ENCODE data around the gene ALKBH3. TPM values are rescaled to one million over a fixed set of nuclear protein-coding genes. Genes with fewer than 3 reads are reported as not detected.

ALKBH3 gene
- total RNA-seq, 4 donors from 2014 or later: 25.4 to 39.6 (median 34.9) TPM

DNA sequence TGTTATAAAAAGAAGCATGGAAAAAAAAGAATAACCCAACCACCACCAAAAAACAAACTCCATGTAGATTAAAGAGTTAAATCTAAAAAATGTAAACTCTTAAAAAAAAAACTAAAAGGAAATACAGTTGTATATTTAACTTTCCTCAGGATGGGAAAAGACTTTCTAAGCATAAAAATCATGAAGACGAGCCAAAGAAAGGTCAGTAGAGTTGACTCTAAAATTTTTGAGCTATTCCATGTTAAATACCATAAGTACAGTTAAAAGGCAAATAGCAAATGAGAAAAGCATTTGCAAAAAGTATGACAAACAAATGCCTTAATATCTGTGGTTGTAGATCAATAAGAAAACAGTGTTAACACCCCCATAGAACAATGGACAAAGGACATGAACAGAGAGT, 33.8 kb downstream of the ALKBH3 start:
- TF ChIP-seq, protein P1, sequence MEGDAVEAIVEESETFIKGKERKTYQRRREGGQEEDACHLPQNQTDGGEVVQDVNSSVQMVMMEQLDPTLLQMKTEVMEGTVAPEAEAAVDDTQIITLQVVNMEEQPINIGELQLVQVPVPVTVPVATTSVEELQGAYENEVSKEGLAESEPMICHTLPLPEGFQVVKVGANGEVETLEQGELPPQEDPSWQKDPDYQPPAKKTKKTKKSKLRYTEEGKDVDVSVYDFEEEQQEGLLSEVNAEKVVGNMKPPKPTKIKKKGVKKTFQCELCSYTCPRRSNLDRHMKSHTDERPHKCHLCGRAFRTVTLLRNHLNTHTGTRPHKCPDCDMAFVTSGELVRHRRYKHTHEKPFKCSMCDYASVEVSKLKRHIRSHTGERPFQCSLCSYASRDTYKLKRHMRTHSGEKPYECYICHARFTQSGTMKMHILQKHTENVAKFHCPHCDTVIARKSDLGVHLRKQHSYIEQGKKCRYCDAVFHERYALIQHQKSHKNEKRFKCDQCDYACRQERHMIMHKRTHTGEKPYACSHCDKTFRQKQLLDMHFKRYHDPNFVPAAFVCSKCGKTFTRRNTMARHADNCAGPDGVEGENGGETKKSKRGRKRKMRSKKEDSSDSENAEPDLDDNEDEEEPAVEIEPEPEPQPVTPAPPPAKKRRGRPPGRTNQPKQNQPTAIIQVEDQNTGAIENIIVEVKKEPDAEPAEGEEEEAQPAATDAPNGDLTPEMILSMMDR (IDR thresholded peaks at IDR 0.05; ENCODE audit: low read depth): no peak

DNA sequence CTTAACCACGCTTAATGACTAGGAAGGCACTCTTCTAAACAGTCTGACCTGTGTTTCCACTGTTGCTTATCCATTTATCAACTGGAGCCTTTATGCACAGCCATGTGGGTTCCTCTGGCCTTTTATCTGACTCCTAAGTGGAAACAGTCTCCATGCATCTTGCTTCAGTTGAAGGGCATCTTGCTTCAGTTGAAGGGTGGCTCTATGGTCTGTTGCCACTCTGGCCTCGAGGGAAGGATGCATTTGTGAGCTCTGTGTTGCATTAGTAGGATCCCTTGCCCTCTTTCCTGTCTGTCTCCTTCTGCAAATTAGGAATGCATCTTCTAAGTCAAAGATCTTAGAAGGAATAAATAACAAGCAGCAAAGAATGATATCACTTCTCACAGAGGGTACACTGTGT, 36.0 kb downstream of the ALKBH3 start:
- TF ChIP-seq, protein P1 (IDR thresholded peaks at IDR 0.05; ENCODE audit: low read depth): no peak

DNA sequence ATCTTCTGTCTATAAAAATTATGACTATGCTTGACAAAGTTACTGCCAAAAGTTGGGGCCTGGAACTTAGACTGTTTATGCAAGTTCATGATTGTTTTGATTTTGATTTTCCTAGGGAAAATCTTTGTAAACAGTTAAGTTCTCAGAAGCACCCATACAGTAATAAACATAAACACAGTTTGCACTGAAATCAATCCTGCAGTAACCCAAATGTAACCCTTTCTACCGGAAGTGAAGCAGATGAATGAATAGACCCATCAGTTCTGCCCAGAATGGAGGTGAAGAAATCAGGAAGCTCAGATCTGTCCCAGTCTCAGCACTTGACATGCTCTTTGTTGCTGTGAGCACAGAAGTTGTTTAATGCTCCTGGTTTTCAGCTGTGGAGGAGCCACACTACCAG, 37.2 kb downstream of the ALKBH3 start:
- TF ChIP-seq, protein P1 (IDR thresholded peaks at IDR 0.05; ENCODE audit: low read depth): no peak

DNA sequence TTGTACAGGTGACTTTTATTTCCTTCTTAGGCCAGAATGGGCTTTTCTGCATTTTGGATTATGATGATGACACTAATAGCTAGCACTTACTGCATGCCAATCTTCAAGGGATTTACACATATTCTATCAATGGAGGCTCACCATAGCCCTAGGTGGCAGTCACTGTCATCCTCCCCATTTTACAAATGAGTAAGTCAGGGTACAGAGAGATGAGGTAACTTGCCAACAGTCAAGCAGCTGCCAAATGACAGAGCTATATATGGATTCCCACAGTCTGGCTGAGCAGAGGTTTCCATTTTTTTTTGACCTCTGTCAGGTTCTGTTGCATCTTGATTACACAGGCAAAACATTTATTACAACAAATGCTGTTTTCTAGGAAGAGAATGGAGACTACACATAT, 38.0 kb downstream of the ALKBH3 start:
- TF ChIP-seq, protein P1 (IDR thresholded peaks at IDR 0.05; ENCODE audit: low read depth): no peak

DNA sequence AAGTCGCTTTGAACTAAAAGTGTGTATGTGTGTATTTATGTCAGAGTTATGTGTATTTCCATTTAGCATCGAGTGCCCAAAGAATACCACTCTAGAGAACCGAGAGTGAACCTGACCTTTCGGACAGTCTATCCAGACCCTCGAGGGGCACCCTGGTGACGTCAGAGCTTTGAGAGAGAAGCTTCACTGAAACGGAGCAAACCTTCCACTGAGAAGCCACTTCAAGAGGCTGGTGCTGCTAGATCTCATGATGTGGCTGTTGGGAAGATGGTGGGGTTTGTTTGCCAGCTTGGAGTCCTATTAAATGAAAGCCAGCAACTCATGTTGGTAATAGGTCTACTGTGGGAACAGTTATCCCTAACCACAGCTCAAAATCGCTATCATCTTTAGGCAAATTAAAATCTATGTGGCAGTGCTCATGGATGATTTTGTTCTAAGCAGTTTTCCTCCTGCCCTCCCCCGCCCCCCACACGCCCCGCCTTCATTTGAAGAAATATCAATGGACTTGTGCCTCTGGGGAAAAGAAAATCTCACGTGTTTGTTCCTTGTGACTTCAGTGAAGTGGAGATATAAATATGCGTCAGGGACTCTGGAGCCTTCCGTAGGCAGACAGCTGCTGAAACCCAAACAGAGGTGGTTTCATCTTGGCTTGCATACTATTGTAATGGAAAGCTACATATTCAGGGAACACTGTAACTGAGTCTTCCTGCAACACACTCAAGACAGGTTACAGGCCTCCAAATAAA, 39.4 kb downstream of the ALKBH3 start:
- TF ChIP-seq, protein P1 (IDR thresholded peaks at IDR 0.05; ENCODE audit: low read depth): no peak

DNA sequence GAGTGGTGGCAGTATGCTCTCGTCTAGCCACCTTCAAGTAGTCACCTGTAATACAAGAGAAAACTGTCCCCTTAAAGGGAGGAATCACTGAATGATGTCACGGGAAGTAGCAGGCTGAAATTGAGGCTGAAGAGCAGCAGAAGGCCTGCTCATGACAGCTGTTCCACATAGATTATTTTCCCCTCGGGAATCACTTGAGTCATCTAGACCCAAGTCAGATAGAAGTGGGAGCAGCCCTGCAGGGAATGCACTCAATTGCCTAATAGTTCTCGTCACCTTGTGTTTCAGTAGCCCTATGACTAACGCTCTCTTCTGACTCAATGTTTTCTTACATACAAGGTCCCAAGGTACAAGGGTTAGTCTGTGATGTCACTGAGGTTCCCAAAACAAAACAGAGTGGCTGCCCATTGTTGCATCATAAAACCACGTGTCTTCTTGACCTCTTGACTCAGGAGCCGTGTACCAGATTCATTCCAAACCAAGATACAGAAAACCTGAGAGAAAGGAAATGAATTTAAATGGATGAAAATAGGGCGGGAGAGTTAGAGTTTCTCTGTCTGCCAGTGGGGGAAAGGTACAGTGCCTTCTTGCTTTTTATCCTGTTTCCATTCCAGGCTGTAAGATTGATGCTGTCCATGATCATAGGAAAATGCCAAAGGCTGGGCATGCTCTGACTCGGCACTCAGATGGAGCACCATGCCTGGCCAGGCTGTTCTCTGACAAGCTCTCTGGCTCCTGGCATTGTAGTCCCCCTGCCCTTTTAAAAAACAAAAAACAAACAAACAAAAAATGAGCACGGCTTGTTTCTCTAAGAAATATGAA, 40.2 kb downstream of the ALKBH3 start:
- TF ChIP-seq, protein P1 (IDR thresholded peaks at IDR 0.05; ENCODE audit: low read depth): no peak

DNA sequence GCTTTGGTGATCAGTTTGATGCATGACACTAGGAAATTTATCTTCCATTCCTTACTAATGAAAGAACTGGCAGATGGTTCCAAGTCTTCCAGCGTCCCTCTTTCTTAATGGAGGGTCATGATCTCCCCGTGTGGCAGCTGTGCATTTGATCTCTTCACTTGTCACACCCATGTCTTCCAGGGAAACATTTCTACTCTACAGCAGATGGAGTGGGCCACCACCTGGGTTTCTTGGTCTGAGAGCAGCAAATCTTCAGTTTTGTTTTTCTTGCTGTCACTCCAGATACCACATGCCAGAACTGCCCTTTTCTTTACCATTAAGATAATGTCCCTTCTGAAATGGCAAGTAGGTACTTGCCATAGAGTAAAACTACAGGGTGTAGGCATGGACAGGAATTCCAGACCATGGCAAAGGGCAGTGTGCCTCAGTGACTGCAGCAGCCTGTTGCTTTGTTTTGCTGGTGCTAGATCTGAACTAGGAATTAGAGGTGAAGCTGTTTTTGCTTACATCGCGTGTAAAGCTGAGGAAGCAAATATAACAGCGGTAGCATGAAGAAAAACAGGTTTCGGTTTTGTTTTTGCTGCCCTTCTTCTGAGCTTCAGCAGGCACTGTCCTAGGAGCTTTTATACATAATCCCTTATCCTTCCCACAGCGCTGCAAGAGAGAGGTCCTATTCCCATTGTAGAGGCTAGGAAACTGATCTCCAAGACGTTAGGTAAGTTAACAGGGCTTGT, 41.1 kb downstream of the ALKBH3 start:
- TF ChIP-seq, protein P1 (IDR thresholded peaks at IDR 0.05; ENCODE audit: low read depth): no peak
